A549 (cell line): ENCODE measurements around the gene MAD1L1.

ENCODE experiments used
- CEBPB ChIP-seq, 2 experiments: fragments of >200 bp in 1 of 2; sonication (Bioruptor Twin) in 1 of 2; formaldehyde crosslinking in 1 of 2; IDR thresholded peaks; 2 replicates each; pipeline ENCODE4 v1.6.1; 2012 to 2016
- EHMT2 ChIP-seq: fragments of 200-600 bp; sonication (generic); IDR thresholded peaks from 2 replicates; pipeline ENCODE4 v1.6.1; 2016; ENCODE audit warnings: antibody characterized with exemption, low read depth, mild to moderate bottlenecking, moderate library complexity
- NR3C1 ChIP-seq: fragments of >200 bp; sonication (Bioruptor Twin); formaldehyde crosslinking; IDR thresholded peaks from 3 replicates; pipeline ENCODE4 v1.6.1; 2017
- RCOR1 ChIP-seq: fragments of 150-350 bp; IDR thresholded peaks from 2 replicates; pipeline ENCODE4 v1.6.1; 2014; ENCODE audit warnings: antibody characterized with exemption, low read length, low read depth
- TF ChIP-seq, protein P1 (sequence below): fragments of >200 bp; sonication (Bioruptor Twin); formaldehyde crosslinking; IDR thresholded peaks from 3 replicates; pipeline ENCODE4 v1.5.1; 2016

DNA sequence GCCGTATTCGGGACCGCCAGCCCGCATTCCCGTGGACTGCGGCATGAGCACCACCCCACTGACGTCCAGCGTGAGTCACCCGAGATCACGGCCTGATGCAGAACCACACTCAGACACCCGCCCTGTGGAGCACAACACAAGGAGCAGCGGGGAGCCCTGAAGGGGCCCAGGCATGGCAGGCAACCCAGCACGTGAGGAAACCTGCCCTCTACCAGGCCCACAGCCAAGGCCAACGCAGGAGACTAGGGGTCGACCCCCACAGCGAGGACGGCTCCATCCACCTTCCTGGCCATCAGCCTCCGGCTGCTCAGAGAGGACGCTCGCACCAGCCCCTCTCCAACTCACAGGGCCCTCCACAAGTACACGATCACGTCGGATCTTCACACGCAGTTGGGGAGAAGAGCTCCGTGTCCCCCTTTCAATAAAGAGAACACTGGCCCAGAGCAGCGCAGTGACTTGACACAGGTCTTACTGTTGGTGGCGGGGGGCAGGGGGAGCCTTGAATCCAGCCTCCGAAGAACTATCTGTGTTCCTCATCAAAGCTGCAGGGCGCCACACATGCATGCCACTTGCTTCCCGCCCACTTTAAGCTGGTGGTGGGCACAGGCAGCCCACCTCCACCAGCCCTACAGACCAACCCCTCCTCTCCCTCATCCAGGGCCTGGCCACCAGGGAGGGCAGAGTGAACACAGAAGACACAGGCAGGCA is 22.0 kb downstream of the MAD1L1 start:
- TF ChIP-seq EHMT2 (no peak), RCOR1 (no peak), NR3C1 (no peak), CEBPB (IDR thresholded peaks at IDR 0.05) (no peak)
- TF ChIP-seq, protein P1, sequence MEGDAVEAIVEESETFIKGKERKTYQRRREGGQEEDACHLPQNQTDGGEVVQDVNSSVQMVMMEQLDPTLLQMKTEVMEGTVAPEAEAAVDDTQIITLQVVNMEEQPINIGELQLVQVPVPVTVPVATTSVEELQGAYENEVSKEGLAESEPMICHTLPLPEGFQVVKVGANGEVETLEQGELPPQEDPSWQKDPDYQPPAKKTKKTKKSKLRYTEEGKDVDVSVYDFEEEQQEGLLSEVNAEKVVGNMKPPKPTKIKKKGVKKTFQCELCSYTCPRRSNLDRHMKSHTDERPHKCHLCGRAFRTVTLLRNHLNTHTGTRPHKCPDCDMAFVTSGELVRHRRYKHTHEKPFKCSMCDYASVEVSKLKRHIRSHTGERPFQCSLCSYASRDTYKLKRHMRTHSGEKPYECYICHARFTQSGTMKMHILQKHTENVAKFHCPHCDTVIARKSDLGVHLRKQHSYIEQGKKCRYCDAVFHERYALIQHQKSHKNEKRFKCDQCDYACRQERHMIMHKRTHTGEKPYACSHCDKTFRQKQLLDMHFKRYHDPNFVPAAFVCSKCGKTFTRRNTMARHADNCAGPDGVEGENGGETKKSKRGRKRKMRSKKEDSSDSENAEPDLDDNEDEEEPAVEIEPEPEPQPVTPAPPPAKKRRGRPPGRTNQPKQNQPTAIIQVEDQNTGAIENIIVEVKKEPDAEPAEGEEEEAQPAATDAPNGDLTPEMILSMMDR = no peak
